ENCODE results near the gene SDK2. TPM values are rescaled to one million over a fixed set of nuclear protein-coding genes. Genes with fewer than 3 reads are reported as not detected.
A peak's percentile ranks its signal among the peaks of the same experiment; 100 is the strongest.

SDK2 gene
- total and polyA plus RNA-seq, 7 experiments from 2014 or later: 0.64 to 14.1 (median 8.2) TPM

DNA sequence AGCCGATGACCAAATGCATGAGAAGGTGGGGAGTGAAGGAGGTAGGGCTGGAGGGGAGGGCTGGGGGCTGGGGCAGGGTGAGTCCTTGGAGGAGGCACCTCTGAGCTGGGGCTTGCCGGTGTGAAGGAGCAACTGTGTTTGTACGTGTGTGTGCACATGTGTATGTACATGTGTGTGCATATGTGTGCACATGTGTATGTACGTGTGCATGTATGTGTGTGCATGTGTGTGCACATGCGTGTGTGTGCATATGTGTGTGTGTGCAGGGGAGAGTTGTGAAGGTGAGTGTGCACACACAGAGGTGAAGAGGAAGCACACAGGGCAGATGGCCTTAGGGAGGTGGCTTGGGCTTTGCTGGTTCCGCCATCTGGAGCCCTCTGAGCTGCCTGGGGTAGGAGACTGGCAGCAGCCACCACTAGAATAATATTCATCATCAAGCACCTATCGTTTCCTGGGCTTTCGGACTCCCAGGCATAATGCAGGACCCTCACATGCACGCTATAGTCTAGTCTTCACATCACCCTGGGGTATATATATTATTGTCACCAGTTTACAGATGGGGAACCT, 211.5 kb downstream of the SDK2 start:
- Mint-ChIP-seq H3K4me3 (no peak overlapping the region), H3K27me3 (peaks cover 0 to 2% (median 0%) of the 10 kb centered on the region in 5 donors), H3K9me3 (no peaks in the 10 kb centered on the region), H3K36me3 (peaks cover 0 to 9% (median 0%) of the 10 kb centered on the region in 5 donors), H3K27ac (peak overlapping the region in 2 of 9 donors; percentile 0 to 38), H3K4me1 (peaks cover 0 to 17% (median 15%) of the 10 kb centered on the region in 7 donors)
- Histone ChIP-seq H3K4me1 (ENCODE audit: control insufficient read depth in 2 of 2, insufficient read depth in 2 of 2, low read length in 2 of 2) (no peaks in the 10 kb centered on the region), H3K27me3 (ENCODE audit: control insufficient read depth in 2 of 2, insufficient read depth in 2 of 2, low read length in 2 of 2) (no peaks in the 10 kb centered on the region), H3K9me3 (ENCODE audit: control insufficient read depth in 2 of 3, low read length in 3 of 3) (no peaks in the 10 kb centered on the region), H3K27ac (ENCODE audit: low read depth, low read length) (no peak overlapping the region), H3K36me3 (ENCODE audit: control insufficient read depth in 2 of 3, insufficient read depth in 3 of 3, low read length in 3 of 3) (no peaks in the 10 kb centered on the region), H3K4me3 (ENCODE audit: low read length) (no peak overlapping the region)
- ChIA-PET CTCF (interaction anchor here (0.6 kb wide), 1 partner anchor 60 kb away, joined by 3 read pairs; no protein-coding TSS in a partner anchor), POLR2A (no interaction called here)
- ATAC-seq (no peak), DNase-seq (no peak)
- intact Hi-C loops (cut with micrococcal nuclease): no loop called here

GRCh38 chr17:73431401-73432205, 212.6 kb downstream of the SDK2 start:
- Mint-ChIP-seq H3K27me3 (peaks cover 0 to 2% (median 0%) of the 10 kb centered on the region in 5 donors), H3K4me3 (no peak overlapping the region), H3K4me1 (peaks cover 0 to 17% (median 15%) of the 10 kb centered on the region in 7 donors), H3K27ac (peak overlapping the region in 3 of 9 donors; percentile 46 to 76 (median 56)), H3K9me3 (no peaks in the 10 kb centered on the region), H3K36me3 (peaks cover 0 to 7% (median 0%) of the 10 kb centered on the region in 5 donors)
- Histone ChIP-seq H3K36me3 (ENCODE audit: control insufficient read depth in 2 of 3, insufficient read depth in 3 of 3, low read length in 3 of 3) (no peaks in the 10 kb centered on the region), H3K27ac (ENCODE audit: low read depth, low read length) (no peak overlapping the region), H3K4me3 (ENCODE audit: low read length) (no peak overlapping the region), H3K4me1 (ENCODE audit: control insufficient read depth in 2 of 2, insufficient read depth in 2 of 2, low read length in 2 of 2) (no peaks in the 10 kb centered on the region), H3K27me3 (ENCODE audit: control insufficient read depth in 2 of 2, insufficient read depth in 2 of 2, low read length in 2 of 2) (no peaks in the 10 kb centered on the region), H3K9me3 (ENCODE audit: control insufficient read depth in 2 of 3, low read length in 3 of 3) (no peaks in the 10 kb centered on the region)
- ATAC-seq (no peak), DNase-seq (no peak)
- intact Hi-C loops (cut with micrococcal nuclease): no loop called here
- ChIA-PET CTCF (interaction anchor here (2.6 to 2.7 kb wide), 2 partner anchors 215 to 279 kb away, joined by 23 to 29 read pairs; no protein-coding TSS in a partner anchor), POLR2A (no interaction called here)

DNA sequence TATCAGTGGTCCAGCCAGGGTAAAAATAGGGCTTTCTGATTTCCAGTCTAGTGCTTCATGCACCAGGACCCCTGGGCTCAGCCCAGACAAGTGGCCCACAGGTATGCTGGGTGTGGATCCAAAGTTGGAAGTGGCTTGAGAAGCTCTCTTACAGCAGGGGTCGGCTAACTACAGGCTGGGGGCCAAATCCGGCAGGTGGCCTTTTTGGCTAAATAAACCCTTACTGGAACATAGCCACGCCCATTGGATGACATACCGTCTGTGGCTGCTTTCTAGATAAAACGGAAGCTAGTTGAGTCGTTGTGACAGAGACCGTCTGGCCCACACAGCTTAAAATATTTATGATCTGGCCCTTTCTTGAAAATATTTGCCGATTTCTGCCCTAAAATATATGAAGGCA, 213.4 kb downstream of the SDK2 start:
- intact Hi-C loops (cut with micrococcal nuclease): no loop called here
- H3K4me3 ChIP-seq (ENCODE audit: low read length): no peak overlapping the region
- Mint-ChIP-seq H3K9me3 (no peaks in the 10 kb centered on the region), H3K4me1 (peaks cover 0 to 17% (median 15%) of the 10 kb centered on the region in 7 donors), H3K27ac (peak overlapping the region in 4 of 9 donors; percentile 46 to 76 (median 63)), H3K36me3 (peaks cover 0 to 5% (median 0%) of the 10 kb centered on the region in 5 donors), H3K4me3 (no peak overlapping the region), H3K27me3 (peaks cover 0 to 2% (median 0%) of the 10 kb centered on the region in 5 donors)
- H3K36me3 ChIP-seq (ENCODE audit: control insufficient read depth in 2 of 3, insufficient read depth in 3 of 3, low read length in 3 of 3): no peaks in the 10 kb centered on the region
- POLR2A ChIA-PET: interaction anchor here (0.5 to 1.2 kb wide), 2 partner anchors 81 to 161 kb away, joined by 3 read pairs; no protein-coding TSS in a partner anchor
- no peak overlapping the region for H3K27ac ChIP-seq (ENCODE audit: low read depth, low read length)
- CTCF ChIA-PET: interaction anchor here (0.6 to 2.7 kb wide), 13 partner anchors 9 to 537 kb away, joined by 3 to 29 read pairs (median 4); partner anchors contain the start of gene SDK2
- ATAC-seq (peak; percentile 49), DNase-seq (peak in 3 of 9 donors; percentile 11 to 19 (median 16))
- no peaks in the 10 kb centered on the region for H3K27me3 ChIP-seq (ENCODE audit: control insufficient read depth in 2 of 2, insufficient read depth in 2 of 2, low read length in 2 of 2)
- no peaks in the 10 kb centered on the region for H3K9me3 ChIP-seq (ENCODE audit: control insufficient read depth in 2 of 3, low read length in 3 of 3)
- no peaks in the 10 kb centered on the region for H3K4me1 ChIP-seq (ENCODE audit: control insufficient read depth in 2 of 2, insufficient read depth in 2 of 2, low read length in 2 of 2)

DNA sequence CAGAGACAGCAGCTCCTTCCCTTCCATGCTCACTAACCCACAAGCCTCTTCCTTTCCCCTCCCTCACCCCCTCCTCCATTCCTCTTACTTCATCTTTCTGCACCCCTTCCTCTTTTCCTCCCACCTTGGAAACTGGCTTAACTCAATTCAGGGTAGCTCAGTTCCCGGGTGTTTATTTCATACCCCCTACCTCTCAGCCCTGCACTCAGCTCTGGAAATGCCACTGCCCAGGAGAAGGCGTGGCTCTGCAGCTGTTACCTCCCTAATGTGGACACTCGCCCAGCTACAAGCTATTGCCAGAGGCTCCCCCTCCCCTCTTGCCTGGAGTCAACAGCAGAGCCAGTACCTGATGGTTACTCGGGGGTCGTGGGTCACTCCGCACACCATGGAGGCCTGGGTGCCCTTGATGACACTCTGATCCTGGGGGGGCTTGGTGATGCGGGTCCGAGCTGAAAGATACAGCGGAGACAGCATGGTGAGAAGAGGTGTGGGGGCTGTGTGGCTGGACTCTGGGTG, 214.0 kb downstream of the SDK2 start:
- Mint-ChIP-seq H3K27ac (peak overlapping the region in 1 of 9 donors; percentile 84), H3K4me3 (peak overlapping the region in 1 of 10 donors; percentile 37), H3K27me3 (peaks cover 0 to 2% (median 0%) of the 10 kb centered on the region in 5 donors), H3K4me1 (peaks cover 0 to 17% (median 15%) of the 10 kb centered on the region in 7 donors), H3K36me3 (peaks cover 0 to 5% (median 0%) of the 10 kb centered on the region in 5 donors), H3K9me3 (no peaks in the 10 kb centered on the region)
- Histone ChIP-seq H3K27ac (ENCODE audit: low read depth, low read length) (no peak overlapping the region), H3K36me3 (ENCODE audit: control insufficient read depth in 2 of 3, insufficient read depth in 3 of 3, low read length in 3 of 3) (no peaks in the 10 kb centered on the region), H3K4me3 (ENCODE audit: low read length) (no peak overlapping the region), H3K9me3 (ENCODE audit: control insufficient read depth in 2 of 3, low read length in 3 of 3) (no peaks in the 10 kb centered on the region), H3K27me3 (ENCODE audit: control insufficient read depth in 2 of 2, insufficient read depth in 2 of 2, low read length in 2 of 2) (no peaks in the 10 kb centered on the region), H3K4me1 (ENCODE audit: control insufficient read depth in 2 of 2, insufficient read depth in 2 of 2, low read length in 2 of 2) (no peaks in the 10 kb centered on the region)
- DNase-seq: no peak
- intact Hi-C loops (cut with micrococcal nuclease): no loop called here
- CTCF ChIA-PET: interaction anchor here (0.9 to 2.7 kb wide), 24 partner anchors 9 to 770 kb away, joined by 3 to 29 read pairs (median 4); partner anchors contain the start of gene SDK2
- ATAC-seq: no peak
- POLR2A ChIA-PET: interaction anchor here (0.5 to 1.2 kb wide), 2 partner anchors 82 to 162 kb away, joined by 3 read pairs; no protein-coding TSS in a partner anchor

DNA sequence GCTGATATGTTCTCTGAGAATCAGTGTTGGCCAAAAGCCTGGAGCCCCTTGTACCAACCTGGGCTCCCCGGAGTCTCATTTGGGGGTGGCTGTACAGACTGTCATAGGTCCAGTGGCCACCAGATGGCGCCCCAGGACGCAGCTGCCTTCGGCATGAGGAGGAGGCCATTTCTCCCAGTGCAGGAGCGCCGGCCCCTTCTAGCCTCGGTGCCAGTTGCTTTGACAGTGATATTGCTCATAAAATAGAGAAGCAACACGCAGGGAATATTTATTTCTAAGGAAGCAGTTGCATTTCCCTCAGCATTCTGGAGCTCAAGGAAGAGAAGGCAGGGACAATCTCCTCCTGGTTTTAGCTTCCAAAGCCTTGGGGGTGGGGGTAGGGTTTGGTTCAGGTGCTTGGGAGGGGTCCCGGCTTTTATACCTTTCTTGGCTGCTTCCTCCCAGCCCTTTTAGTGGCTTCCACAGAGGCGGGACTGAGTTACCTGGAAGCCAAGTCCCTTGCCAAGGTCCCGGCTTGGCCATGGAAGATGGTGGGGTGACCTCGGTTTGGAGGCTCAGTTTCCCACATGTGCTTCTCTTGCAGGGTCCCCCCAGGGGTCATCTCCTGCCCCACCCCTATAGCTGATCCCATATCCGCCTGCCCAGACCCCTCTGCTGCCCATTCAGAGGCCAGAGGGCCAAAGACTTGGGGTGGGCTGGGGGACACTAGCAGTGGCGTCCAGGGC, 214.6 kb downstream of the SDK2 start:
- peak overlapping the region in 7 of 10 donors; percentile 27 to 64 (median 37) for H3K4me3 Mint-ChIP-seq
- peak; percentile 96 for ATAC-seq
- CTCF ChIA-PET: interaction anchor here (0.6 to 2.7 kb wide), 31 partner anchors 8 to 773 kb away, joined by 3 to 29 read pairs (median 4); partner anchors contain the start of gene SDK2

More for the DNA sequence above, 214.6 kb downstream of the SDK2 start:
- Histone ChIP-seq H3K27ac (ENCODE audit: low read depth, low read length) (no peak overlapping the region), H3K36me3 (ENCODE audit: control insufficient read depth in 2 of 3, insufficient read depth in 3 of 3, low read length in 3 of 3) (no peaks in the 10 kb centered on the region), H3K4me3 (ENCODE audit: low read length) (no peak overlapping the region), H3K27me3 (ENCODE audit: control insufficient read depth in 2 of 2, insufficient read depth in 2 of 2, low read length in 2 of 2) (no peaks in the 10 kb centered on the region), H3K4me1 (ENCODE audit: control insufficient read depth in 2 of 2, insufficient read depth in 2 of 2, low read length in 2 of 2) (no peaks in the 10 kb centered on the region), H3K9me3 (ENCODE audit: control insufficient read depth in 2 of 3, low read length in 3 of 3) (no peaks in the 10 kb centered on the region)
- Mint-ChIP-seq H3K27ac (peak overlapping the region in 3 of 9 donors; percentile 1 to 55 (median 17)), H3K36me3 (peaks cover 0 to 5% (median under 1%) of the 10 kb centered on the region in 5 donors), H3K27me3 (peaks cover 0 to 2% (median 0%) of the 10 kb centered on the region in 5 donors), H3K9me3 (no peaks in the 10 kb centered on the region), H3K4me1 (peaks cover 0 to 17% (median 15%) of the 10 kb centered on the region in 7 donors)
- POLR2A ChIA-PET: interaction anchor here (0.7 to 1.2 kb wide), 2 partner anchors 162 to 261 kb away, joined by 3 read pairs; no protein-coding TSS in a partner anchor
- intact Hi-C loops (cut with micrococcal nuclease): loop anchor here (1.0 to 5.0 kb wide), 9 partner anchors 162 to 702 kb away; no protein-coding TSS in a partner anchor
- peak; percentile 68 to 90 (median 82) for DNase-seq

Measured in naive thymus-derived CD4-positive, alpha-beta T cell (primary cell).